SJSA1 (cell line): ENCODE data around the gene ATRIP. TPM values are rescaled to one million over a fixed set of nuclear protein-coding genes. Genes with fewer than 3 reads are reported as not detected.

Source experiments
- DNase-seq, 2 experiments: peaks; one replicate each; pipeline ENCODE4 v3.0.0-alpha.2; 2015 to 2020; ENCODE audit warnings: low spot score in 2 of 2, low read depth in 1 of 2
- H3K27ac ChIP-seq: fragments of 250-450 bp; sonication (Bioruptor Pico); 2 replicates; pipeline ENCODE4 v1.5.1; 2020; ENCODE audit warnings: mild to moderate bottlenecking, moderate library complexity
- H3K27me3 ChIP-seq: fragments of 250-450 bp; sonication (Bioruptor Pico); replicated peaks from 2 replicates; pipeline ENCODE4 v1.5.1; 2020; ENCODE audit warnings: mild to moderate bottlenecking, moderate library complexity
- H3K36me3 ChIP-seq: fragments of 250-450 bp; sonication (Bioruptor Pico); 2 replicates; pipeline ENCODE4 v1.5.1; 2020; ENCODE audit warnings: mild to moderate bottlenecking
- H3K4me1 ChIP-seq: fragments of 250-450 bp; sonication (Bioruptor Pico); replicated peaks from 2 replicates; pipeline ENCODE4 v1.6.1; 2021; ENCODE audit warnings: mild to moderate bottlenecking
- H3K4me3 ChIP-seq: fragments of 250-450 bp; sonication (Bioruptor Pico); 2 replicates; pipeline ENCODE4 v1.5.1; 2020; ENCODE audit warnings: mild to moderate bottlenecking
- H3K9me3 ChIP-seq: fragments of 250-450 bp; sonication (Bioruptor Pico); replicated peaks from 2 replicates; pipeline ENCODE4 v1.5.1; 2020; ENCODE audit warnings: mild to moderate bottlenecking
- total RNA-seq: library from RNA; depleted of rRNA; stranded (reverse); fragments of >200 nt; shearing (Covaris generic); gene quantifications from 2 replicates; pipeline ENCODE4 v1.2.3, GENCODE V29; 2014

The ATRIP gene
- total RNA-seq, 1 experiment from 2014 or later = 9.7 TPM

DNA sequence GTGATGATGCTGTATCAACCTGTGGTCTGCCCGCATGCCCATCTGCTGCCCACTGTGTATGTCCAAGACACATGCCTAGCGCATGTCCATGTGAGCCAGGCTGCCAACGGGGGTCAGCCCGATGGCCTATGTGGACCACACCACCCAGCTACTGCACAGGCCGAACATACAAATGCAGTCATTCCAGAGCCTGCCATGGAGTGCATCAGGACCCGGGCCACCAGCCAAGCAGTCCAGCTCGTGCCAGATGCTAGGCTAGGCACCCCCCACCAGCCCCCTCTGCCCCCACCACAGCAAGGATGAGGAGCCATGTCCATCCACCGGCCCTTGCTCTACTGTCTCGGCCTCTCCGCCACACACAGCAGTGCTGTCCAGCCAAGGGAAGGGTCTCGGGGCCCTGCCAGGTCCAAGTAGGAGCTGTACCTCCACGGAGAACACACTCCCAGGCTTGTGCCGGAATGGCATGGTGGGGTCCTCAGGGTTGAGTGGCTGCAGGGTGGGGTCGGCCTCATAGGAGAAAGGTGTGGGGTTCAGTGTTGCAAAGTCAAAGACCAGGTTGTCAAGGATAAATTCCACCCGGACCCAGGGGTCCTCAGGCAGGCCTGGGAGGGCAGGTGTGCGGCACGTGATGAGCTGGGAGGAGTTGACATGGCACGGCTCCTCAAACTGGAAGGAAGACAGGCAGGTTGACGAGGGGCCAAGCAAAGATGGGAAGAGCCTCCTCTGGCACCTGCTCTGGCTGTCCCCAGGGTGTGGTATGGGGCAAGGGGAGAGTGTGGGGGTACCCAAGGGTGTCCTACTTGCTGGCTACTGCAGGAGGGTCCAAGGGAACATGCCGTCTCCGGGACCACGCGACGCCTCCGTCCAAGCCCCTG lies 31.9 kb upstream of the ATRIP start:
- H3K27me3 ChIP-seq = no peaks in the 10 kb centered on the region
- no peak for DNase-seq
- no peak overlapping the region for H3K4me3 ChIP-seq
- no peaks in the 10 kb centered on the region for H3K4me1 ChIP-seq
- H3K9me3 ChIP-seq = no peaks in the 10 kb centered on the region
- no peaks in the 10 kb centered on the region for H3K36me3 ChIP-seq
- H3K27ac ChIP-seq = no peak overlapping the region

DNA sequence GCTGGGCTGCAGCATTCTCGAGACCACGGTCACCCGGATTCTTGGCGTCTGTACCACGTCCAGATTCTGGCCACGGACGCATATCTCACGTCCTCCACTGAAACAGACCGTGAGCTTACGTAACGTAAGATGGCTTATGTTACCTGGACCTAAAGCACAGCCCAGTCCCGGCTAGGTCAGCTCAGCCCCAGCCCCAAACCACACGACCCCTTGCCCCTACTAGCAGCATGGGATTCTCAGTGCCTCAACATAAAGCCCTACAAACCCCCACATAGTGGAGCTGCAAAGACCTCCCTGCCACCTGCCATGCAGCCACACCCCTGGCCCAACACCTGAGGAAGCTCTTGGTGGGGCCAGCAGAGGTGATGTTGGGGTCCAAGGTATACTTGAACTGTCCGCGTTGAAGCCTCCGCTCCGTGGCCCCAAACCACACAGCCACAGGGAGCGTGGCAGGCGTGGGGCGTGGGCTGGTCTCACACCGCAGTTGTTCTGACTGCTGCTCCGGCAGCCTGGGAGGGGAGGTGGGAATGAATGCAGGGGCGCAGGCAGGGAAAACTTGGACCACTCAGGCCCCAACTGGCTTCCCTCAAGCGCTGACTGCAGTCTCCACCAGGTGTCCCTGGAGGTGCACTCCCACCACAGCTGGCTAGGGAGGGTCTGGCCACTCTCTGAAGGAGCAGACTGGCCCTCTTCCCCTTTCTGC lies 31.1 kb upstream of the ATRIP start:
- Histone ChIP-seq H3K4me1 (no peaks in the 10 kb centered on the region), H3K27me3 (no peaks in the 10 kb centered on the region), H3K9me3 (no peaks in the 10 kb centered on the region), H3K4me3 (no peak overlapping the region), H3K27ac (no peak overlapping the region), H3K36me3 (no peaks in the 10 kb centered on the region)
- DNase-seq = no peak

DNA sequence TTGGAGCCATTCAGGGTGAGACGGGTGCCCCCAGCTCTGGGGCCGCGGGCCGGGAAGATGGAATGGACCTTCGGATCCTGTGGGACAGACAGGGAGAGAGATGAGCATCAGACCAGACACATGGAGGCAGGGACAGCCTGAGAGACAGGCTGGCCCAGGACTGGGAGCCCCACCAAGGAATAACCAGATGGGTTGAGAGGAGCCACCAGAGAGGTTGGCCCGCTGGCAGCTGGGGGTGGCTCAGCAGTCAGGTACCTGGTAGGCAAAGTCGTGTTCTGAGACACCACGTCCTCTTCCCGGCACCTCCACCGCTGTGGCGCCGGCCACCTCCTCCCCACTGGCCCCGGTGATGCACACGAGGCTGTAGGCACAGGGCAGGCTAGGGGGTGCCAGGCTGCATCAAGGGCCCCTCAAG lies 30.4 kb upstream of the ATRIP start:
- no peaks in the 10 kb centered on the region for H3K9me3 ChIP-seq
- no peaks in the 10 kb centered on the region for H3K36me3 ChIP-seq
- H3K27ac ChIP-seq = no peak overlapping the region
- no peaks in the 10 kb centered on the region for H3K27me3 ChIP-seq
- no peaks in the 10 kb centered on the region for H3K4me1 ChIP-seq
- H3K4me3 ChIP-seq = no peak overlapping the region
- DNase-seq = no peak

DNA sequence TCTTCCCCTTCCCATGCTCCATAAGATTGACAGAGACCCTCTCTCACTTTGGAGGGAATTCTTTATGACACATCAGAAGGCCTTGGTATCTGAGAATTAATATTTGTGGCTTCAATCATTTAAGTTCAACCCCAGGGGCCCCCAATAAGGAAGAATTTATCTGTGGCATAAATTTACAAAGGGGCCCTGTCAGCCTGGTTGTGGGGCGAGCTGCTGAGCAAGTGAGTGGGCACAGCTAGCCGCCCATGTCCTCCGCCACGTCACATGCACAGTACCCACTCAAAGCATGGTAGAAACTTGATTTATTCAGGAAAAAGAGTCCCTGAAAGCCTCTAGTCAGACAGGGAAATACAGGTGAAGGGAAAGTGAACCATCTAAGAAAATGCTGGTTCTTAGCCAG lies 30.0 kb upstream of the ATRIP start:
- DNase-seq = no peak
- Histone ChIP-seq H3K36me3 (no peaks in the 10 kb centered on the region), H3K4me1 (no peaks in the 10 kb centered on the region)

DNA sequence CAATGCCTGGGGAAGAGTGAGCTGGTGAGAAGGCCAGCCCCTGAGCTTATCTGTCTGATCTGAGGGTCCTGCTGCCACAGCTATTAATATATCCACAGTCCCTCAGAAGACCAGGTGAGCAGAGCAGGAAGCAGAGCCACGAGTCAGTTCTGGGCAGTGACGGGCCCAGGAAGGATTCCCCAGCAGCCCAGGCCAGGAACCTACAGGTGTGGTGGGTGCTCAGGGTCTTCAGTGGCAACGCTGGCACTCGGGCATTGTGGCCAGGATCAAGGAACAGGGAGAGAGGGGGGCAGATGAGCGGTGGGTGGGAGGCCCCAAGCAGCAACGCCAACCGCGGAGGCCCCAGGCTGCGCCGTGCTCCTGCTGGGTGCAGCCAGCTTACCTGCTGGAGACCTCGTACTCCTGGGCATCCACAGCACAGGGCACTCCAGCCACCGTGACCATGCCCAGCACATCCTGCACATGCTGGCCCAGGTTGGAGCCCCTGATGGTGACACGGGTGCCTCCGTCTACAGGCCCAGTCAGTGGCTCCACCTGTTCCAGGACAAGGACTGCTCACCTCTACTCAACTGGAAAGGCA lies 28.9 kb upstream of the ATRIP start:
- Histone ChIP-seq H3K4me3 (no peak overlapping the region), H3K36me3 (no peaks in the 10 kb centered on the region), H3K27ac (no peak overlapping the region), H3K27me3 (no peaks in the 10 kb centered on the region), H3K4me1 (no peaks in the 10 kb centered on the region), H3K9me3 (no peaks in the 10 kb centered on the region)
- DNase-seq = no peak

More for the DNA sequence above, 30.0 kb upstream of the ATRIP start:
- Histone ChIP-seq H3K4me3 (no peak overlapping the region), H3K27ac (no peak overlapping the region), H3K27me3 (no peaks in the 10 kb centered on the region), H3K9me3 (no peaks in the 10 kb centered on the region)

DNA sequence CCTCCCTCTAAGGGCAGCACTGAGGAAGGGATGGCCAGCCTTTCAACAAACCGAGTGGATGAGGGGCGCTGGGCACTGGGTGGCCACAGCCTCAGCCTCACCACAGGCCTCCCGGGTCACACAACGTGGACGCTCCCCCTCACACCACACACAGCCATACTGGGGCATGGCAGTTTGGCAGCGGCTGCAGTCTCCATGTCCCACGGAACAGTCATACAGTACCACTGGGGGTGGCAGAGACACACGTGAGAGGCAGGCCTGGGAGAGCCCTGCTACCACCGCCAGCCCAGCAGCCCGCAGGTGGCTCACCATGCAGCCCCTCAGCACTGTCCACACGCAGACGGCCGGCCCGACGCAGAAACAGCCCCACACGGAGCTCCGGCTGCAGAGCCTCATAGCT lies 28.4 kb upstream of the ATRIP start:
- no peak for DNase-seq
- Histone ChIP-seq H3K4me3 (no peak overlapping the region), H3K27ac (no peak overlapping the region), H3K9me3 (no peaks in the 10 kb centered on the region), H3K4me1 (no peaks in the 10 kb centered on the region), H3K36me3 (no peaks in the 10 kb centered on the region), H3K27me3 (no peaks in the 10 kb centered on the region)

DNA sequence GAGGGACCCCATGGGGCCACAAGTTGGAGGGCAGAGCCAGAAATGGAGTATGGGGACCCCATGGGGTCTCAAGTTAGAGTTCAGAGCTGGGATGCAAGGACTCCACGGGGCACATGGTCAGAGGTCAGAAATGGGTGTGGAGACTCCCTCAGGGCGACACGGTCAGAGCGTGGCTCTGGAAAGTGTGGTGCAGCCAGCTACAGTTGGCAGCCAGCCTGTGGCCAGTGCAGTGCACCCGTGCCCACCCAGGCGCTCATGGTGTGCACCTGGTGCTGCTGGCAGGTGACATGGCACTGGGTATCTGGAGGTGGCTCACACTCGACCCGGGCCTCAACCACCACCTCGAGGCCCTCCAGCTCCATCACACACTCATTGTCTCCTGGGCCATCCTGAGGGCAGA lies 27.9 kb upstream of the ATRIP start:
- no peaks in the 10 kb centered on the region for H3K27me3 ChIP-seq
- DNase-seq = no peak
- H3K4me1 ChIP-seq = no peaks in the 10 kb centered on the region
- H3K36me3 ChIP-seq = no peaks in the 10 kb centered on the region
- H3K27ac ChIP-seq = no peak overlapping the region
- no peak overlapping the region for H3K4me3 ChIP-seq
- H3K9me3 ChIP-seq = no peaks in the 10 kb centered on the region

DNA sequence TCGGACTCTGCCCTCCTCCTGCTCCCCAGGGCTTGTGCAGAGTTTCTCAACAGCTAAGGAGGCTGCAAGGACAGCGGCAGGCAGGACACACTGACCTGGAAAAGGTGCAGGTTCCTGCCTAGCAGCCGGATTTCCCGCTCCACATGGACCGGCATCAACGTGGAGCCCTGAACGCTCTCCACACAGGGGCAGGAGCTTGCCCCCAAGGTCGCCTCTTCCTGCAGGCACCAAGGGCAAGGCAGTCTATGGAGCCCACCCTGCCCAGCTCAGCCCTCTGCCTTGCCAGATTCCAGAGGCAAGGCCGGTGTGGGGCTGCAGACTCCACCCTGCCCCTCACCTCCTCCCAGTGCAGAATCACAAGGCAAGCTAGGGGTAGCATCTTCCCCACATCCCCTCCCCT lies 27.4 kb upstream of the ATRIP start:
- no peaks in the 10 kb centered on the region for H3K36me3 ChIP-seq
- DNase-seq = no peak
- no peak overlapping the region for H3K4me3 ChIP-seq
- H3K4me1 ChIP-seq = no peaks in the 10 kb centered on the region
- H3K27ac ChIP-seq = no peak overlapping the region
- no peaks in the 10 kb centered on the region for H3K9me3 ChIP-seq
- H3K27me3 ChIP-seq = no peaks in the 10 kb centered on the region

DNA sequence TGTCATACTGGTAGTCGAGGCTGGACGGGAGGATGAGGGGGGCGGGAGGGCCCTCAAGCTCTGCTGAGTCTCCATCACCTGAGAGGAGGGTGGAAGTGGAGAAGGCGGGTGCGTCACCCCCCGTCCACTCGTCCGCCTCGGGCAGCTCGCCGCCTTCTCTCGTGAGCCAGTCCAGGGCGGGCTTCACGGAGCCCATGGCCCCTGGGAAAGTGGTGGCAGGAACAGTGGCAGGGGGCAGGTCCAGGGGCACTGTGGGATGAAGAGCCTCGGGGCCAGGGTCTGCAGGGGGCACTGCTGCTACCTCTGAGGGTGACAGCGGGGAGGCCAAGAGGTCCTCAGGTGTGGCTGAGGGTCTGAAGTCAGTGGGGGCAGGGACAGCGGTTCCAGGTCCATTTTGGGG lies 26.9 kb upstream of the ATRIP start:
- Histone ChIP-seq H3K36me3 (no peaks in the 10 kb centered on the region), H3K4me3 (no peak overlapping the region), H3K27me3 (no peaks in the 10 kb centered on the region), H3K27ac (no peak overlapping the region), H3K9me3 (no peaks in the 10 kb centered on the region), H3K4me1 (no peaks in the 10 kb centered on the region)
- DNase-seq = no peak

DNA sequence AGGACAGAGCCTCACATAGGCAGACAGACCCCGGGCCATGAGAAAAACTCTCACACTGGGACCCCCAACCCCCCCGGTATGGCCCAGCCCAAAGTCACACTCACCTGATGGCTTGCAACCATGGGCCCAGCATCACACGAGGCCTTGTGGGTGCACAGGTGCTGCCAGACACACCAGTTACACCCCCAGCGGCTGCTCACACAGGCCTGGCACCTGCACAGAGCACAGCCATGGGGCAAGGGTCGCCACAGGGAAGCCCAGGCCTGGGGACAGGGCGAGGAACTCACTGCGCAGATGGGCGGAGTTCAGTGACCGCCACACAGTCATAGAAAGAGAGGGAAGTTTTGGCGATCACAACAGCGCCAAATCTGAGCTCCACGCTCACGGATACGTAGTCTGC lies 26.0 kb upstream of the ATRIP start:
- no peak overlapping the region for H3K27ac ChIP-seq
- H3K4me1 ChIP-seq = no peaks in the 10 kb centered on the region
- DNase-seq = no peak
- H3K4me3 ChIP-seq = no peak overlapping the region
- no peaks in the 10 kb centered on the region for H3K9me3 ChIP-seq
- H3K36me3 ChIP-seq = no peaks in the 10 kb centered on the region
- H3K27me3 ChIP-seq = no peaks in the 10 kb centered on the region

DNA sequence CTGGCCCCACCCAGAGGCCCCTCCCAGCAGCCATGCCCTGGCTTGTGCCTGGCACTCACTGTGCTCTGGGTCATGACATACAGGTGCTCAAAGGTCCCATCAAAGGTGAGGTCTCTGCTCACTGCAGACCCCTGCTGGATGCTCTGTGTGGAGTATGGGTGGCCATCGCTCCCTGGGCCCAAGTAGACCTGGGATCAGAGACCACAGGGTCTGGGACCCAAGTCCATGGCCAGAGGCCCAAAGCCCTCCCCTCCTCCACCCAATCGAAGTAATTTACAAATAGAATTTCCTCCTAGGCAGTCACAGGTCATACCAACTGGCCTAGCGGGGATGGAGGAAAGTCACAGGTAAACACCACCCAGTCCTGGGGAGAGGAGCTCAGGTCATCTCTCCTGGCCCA lies 24.3 kb upstream of the ATRIP start:
- DNase-seq = no peak
- no peak overlapping the region for H3K27ac ChIP-seq
- H3K4me3 ChIP-seq = no peak overlapping the region
- H3K9me3 ChIP-seq = no peaks in the 10 kb centered on the region
- H3K36me3 ChIP-seq = no peaks in the 10 kb centered on the region
- no peaks in the 10 kb centered on the region for H3K27me3 ChIP-seq
- H3K4me1 ChIP-seq = no peaks in the 10 kb centered on the region

DNA sequence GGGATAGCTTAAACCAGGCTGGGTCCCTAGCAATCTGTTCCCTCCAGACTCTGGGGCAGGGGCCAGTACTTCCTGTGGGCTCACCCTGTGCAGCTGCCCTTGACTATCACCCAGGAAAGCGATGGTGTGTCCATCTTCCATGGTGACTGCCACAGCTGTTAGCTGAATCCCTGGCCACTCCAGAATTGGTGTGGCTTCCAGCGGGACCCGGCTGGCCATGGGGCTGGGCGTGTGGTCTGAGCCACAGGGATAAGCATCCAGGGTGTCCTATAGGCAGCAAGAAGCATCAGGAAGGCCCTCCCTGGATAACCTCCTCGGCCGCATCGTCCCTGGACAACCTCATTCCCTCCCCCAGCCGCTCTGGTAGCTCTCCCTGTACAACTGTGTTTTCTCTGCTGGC lies 23.9 kb upstream of the ATRIP start:
- Histone ChIP-seq H3K9me3 (no peaks in the 10 kb centered on the region), H3K27me3 (no peaks in the 10 kb centered on the region), H3K27ac (no peak overlapping the region), H3K4me1 (no peaks in the 10 kb centered on the region), H3K36me3 (no peaks in the 10 kb centered on the region), H3K4me3 (no peak overlapping the region)
- DNase-seq = no peak

DNA sequence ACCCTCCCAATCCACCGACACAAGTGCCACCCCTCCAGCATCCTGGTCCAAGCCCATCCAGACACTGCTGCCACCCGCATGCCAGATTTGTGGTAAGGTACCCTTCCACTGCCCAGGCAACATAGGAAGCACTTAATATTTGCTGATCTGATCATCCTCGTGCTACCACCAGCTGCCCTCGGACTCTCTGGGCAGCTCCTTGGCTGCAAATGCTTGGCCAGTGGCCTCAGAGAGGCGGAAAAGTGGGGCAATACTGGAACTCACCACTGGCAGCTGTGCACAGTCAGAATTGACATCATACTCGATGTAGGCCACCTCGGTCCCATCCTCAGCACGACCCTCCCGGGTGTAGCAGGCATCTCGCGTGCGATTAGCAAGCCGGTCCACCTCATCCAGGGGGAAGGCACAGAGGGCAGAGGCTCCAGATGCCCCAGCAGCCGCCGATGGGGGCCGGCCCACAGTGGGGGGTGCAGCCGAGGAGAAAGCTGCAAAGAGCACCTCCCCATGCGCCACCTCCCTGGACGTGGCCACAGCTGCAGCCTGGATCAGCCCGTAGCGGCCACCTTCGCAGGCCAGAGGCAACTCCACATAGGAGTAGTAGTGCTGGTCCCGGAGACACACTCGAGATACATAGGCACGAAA lies 23.2 kb upstream of the ATRIP start:
- Histone ChIP-seq H3K36me3 (no peaks in the 10 kb centered on the region), H3K27ac (no peak overlapping the region), H3K9me3 (no peaks in the 10 kb centered on the region), H3K27me3 (0 out of 2 replicates have a peak, but pooled peaks cover 2% of the 10 kb centered on the region), H3K4me3 (no peak overlapping the region), H3K4me1 (no peaks in the 10 kb centered on the region)
- no peak for DNase-seq
